Fibroblast of villous mesenchyme (primary cell): ENCODE measurements around the gene RPL41. TPM values are rescaled to one million over a fixed set of nuclear protein-coding genes. Genes with fewer than 3 reads are reported as not detected.

ENCODE experiments used
- DNase-seq: peaks from one replicate; pipeline ENCODE4 v3.0.0-alpha.2; 2010; ENCODE audit warnings: low read depth
- H3K4me3 ChIP-seq: 2 replicates; pipeline ENCODE4 v1.5.1; 2011; ENCODE audit warnings: low read depth, mild to moderate bottlenecking, low read length
- total RNA-seq: library from RNA; depleted of rRNA; stranded (reverse); fragments of >200 nt; gene quantifications from 2 replicates; pipeline ENCODE4 v1.2.3, GENCODE V29; 2012
- TF ChIP-seq, protein P1 (sequence below): IDR thresholded peaks from 2 replicates; pipeline ENCODE4 v1.5.1; 2012; ENCODE audit warnings: low read depth, mild to moderate bottlenecking, low read length; ENCODE audit not compliant: insufficient read depth

RPL41 gene
- total RNA-seq, 1 donor, result 1,700 TPM

DNA sequence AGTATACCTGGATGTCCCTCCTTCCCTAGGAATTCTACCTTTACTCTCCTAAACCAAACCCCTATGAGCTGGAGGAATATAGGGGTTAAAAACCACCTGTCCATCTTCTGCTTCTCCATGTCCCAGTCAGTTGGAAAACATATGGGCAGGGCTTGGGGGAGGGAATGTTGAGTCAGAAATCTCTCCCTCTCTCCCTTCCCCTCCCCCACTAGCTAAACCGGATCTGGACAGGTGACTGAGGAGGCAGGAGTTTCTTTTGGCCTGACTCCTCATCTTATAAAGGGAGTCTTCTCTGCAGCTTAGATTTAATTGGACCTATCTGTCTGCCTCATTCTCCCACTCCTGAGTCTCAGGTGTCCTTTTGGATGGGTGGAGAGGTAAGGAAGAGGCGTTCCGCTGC lies 30.3 kb upstream of the RPL41 start:
- TF ChIP-seq, protein P1, sequence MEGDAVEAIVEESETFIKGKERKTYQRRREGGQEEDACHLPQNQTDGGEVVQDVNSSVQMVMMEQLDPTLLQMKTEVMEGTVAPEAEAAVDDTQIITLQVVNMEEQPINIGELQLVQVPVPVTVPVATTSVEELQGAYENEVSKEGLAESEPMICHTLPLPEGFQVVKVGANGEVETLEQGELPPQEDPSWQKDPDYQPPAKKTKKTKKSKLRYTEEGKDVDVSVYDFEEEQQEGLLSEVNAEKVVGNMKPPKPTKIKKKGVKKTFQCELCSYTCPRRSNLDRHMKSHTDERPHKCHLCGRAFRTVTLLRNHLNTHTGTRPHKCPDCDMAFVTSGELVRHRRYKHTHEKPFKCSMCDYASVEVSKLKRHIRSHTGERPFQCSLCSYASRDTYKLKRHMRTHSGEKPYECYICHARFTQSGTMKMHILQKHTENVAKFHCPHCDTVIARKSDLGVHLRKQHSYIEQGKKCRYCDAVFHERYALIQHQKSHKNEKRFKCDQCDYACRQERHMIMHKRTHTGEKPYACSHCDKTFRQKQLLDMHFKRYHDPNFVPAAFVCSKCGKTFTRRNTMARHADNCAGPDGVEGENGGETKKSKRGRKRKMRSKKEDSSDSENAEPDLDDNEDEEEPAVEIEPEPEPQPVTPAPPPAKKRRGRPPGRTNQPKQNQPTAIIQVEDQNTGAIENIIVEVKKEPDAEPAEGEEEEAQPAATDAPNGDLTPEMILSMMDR, result no peak
- no peak for DNase-seq
- H3K4me3 ChIP-seq, result no peak overlapping the region

DNA sequence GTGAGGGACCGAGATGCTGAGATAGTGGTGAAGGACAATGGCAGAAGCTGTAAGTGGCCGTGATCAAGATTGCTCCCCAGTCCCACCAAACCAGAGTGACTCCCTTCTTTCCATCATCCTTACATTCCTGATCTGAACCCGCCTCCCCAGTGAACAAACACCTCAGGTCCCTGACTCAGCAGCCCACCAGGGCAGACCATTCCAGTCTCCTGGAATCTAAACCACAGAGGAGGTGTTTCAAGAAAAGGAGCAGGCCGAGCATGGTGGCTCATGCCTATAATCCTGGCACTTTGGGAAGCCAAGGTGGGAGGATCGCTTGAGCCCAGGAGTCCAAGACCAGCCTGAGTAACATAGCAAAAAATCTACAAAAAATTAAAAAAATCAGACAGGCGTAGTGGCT lies 29.8 kb upstream of the RPL41 start:
- no peak for DNase-seq
- TF ChIP-seq, protein P1, result no peak
- H3K4me3 ChIP-seq, result no peak overlapping the region

DNA sequence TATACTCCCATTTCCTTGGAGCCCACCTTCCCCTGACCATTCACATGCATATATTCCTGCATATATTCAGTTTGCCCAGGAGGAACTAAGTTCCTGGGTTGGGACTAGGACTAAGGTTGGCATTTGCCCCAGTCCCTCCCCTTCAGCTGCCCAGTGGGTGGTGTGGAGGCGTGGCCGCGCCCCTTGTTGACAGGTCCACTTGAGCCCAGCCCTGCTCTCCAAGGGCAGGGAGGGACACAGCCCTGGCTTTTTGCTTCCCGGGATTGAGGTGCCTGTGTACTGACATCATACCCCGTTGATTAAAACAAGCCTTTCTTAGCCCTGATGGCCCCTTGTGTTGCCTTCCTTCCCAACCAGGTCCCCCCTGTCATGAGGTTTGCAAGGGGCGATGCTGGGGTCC lies 29.2 kb upstream of the RPL41 start:
- no peak overlapping the region for H3K4me3 ChIP-seq
- TF ChIP-seq, protein P1, result no peak
- no peak for DNase-seq

DNA sequence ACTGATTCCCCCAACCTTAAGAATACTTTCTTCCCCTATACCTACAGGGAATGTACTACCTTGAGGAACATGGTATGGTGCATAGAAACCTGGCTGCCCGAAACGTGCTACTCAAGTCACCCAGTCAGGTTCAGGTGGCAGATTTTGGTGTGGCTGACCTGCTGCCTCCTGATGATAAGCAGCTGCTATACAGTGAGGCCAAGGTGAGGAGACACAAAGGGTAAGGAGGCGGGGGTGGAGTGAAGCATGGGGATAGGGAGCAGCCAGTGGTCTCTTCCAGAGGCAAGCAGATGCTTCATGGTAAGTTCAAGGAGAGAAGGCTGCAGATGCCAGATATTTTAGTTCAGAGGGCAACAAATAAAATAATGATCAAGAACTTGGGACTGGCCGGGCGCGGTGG lies 18.7 kb upstream of the RPL41 start:
- TF ChIP-seq, protein P1, result no peak
- DNase-seq, result no peak
- no peak overlapping the region for H3K4me3 ChIP-seq

DNA sequence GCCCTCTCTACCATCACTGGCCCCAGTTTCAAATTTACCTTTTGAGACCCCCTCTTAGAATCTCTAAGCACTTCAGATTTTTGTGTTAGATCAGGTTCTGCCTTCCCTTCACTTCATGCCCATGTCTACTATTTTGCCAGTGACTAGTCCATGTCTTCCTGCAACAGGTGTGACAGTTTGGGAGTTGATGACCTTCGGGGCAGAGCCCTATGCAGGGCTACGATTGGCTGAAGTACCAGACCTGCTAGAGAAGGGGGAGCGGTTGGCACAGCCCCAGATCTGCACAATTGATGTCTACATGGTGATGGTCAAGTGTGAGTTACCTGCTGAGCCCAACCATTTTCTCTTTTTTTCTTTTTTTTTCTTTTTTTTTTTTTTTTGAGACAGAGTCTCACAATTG lies 17.8 kb upstream of the RPL41 start:
- TF ChIP-seq, protein P1, result no peak

DNA sequence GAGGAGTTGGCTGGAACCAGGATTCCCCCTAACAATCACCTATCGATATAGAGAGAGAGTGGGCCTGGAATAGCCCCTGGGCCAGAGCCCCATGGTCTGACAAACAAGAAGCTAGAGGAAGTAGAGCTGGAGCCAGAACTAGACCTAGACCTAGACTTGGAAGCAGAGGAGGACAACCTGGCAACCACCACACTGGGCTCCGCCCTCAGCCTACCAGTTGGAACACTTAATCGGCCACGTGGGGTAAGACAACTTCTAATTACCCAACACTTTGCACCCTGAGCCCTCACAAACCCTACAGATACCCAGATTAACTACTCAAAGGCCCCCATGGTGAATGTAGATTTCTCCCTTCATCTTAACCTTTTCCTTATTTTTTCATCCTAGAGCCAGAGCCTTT lies 16.6 kb upstream of the RPL41 start:
- H3K4me3 ChIP-seq, result no peak overlapping the region
- TF ChIP-seq, protein P1, result no peak
- DNase-seq, result no peak

More for the DNA sequence above, 17.8 kb upstream of the RPL41 start:
- DNase-seq, result no peak
- H3K4me3 ChIP-seq, result no peak overlapping the region

DNA sequence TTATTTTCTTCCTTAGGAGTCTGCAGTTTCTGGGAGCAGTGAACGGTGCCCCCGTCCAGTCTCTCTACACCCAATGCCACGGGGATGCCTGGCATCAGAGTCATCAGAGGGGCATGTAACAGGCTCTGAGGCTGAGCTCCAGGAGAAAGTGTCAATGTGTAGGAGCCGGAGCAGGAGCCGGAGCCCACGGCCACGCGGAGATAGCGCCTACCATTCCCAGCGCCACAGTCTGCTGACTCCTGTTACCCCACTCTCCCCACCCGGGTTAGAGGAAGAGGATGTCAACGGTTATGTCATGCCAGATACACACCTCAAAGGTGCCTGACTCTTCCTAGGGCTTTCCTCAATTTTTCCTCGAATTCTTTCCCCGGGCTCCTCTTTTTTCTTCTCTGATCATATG lies 15.4 kb upstream of the RPL41 start:
- DNase-seq, result no peak
- TF ChIP-seq, protein P1, result no peak
- H3K4me3 ChIP-seq, result no peak overlapping the region
